ENCODE data around the gene AQP3.

- TF ChIP-seq POLR2A (IDR thresholded peaks at IDR 0.05; ENCODE audit: low read depth, low read length): no peak
- TF ChIP-seq POLR2AphosphoS5 (IDR thresholded peaks at IDR 0.05; ENCODE audit: low read depth, low read length): no peak
- no peak for TF ChIP-seq SPI1 (IDR thresholded peaks at IDR 0.05; ENCODE audit: low read depth, low read length)
These were observed 11.7 kb upstream of the AQP3 start for GRCh38 chr9:33459115-33459514.

All from GM12891 (cell line).